KOPT-K1 (cell line): ENCODE measurements around the gene FAM161B.
"Not testable (repeated sequence)": the region's sequence is repeated elsewhere in the genome, so short reads cannot be mapped to it uniquely, and the experiment has no call there.

Experiments used
- H3K27ac ChIP-seq: fragments of 200-600 bp; sonication (generic); 2 replicates; pipeline ENCODE4 v1.5.1; 2016; ENCODE audit warnings: antibody characterized with exemption, mild to moderate bottlenecking, low read depth, low read length; ENCODE audit not compliant: poor library complexity, severe bottlenecking
- H3K36me3 ChIP-seq: fragments of 200-600 bp; sonication (generic); 2 replicates; pipeline ENCODE4 v1.5.1; 2017; ENCODE audit warnings: antibody characterized with exemption, mild to moderate bottlenecking, low read length, moderate library complexity; ENCODE audit not compliant: insufficient read depth
- H3K9me3 ChIP-seq: fragments of 200-600 bp; sonication (generic); 2 replicates; pipeline ENCODE4 v1.5.1; 2017; ENCODE audit warnings: antibody characterized with exemption, low read length, mild to moderate bottlenecking; ENCODE audit not compliant: insufficient read depth, poor library complexity, severe bottlenecking

Gene FAM161B

GRCh38 chr14:73949752-73950734 lies at the start of gene FAM161B, which contains the start of gene COQ6:
TSS of gene FAM161B (minus strand) at chr14:73950094. CDS start at chr14:73950026, 68 bp downstream.
TSS of gene COQ6 (plus strand) at chr14:73950302. CDS start at chr14:73950333, 31 bp downstream.
- peak within 1 kb of the TSS; percentile 74 for H3K27ac ChIP-seq
- H3K9me3 ChIP-seq, result no peaks in the 10 kb centered on the region
- peaks cover 16% of the 10 kb centered on the region for H3K36me3 ChIP-seq

- Histone ChIP-seq H3K9me3 (no peaks in the 10 kb centered on the region), H3K36me3 (peaks cover 9% of the 10 kb centered on the region; the same call in 1 of the 2 replicates), H3K27ac (no peak overlapping the region)
Measured at GRCh38 chr14:73998726-73999125, 48.8 kb upstream of the FAM161B start.

- Histone ChIP-seq H3K9me3 (no peaks in the 10 kb centered on the region), H3K36me3 (peaks cover 3% of the 10 kb centered on the region; the same call in 1 of the 2 replicates), H3K27ac (no peak overlapping the region)
Measured at GRCh38 chr14:73997944-73998447, 48.1 kb upstream of the FAM161B start.

- no peak overlapping the region for H3K27ac ChIP-seq
- peaks cover 3% of the 10 kb centered on the region; the same call in 1 of the 2 replicates for H3K36me3 ChIP-seq
- H3K9me3 ChIP-seq, result no peaks in the 10 kb centered on the region
Measured at GRCh38 chr14:73997108-73997943, 47.4 kb upstream of the FAM161B start.

- H3K27ac ChIP-seq, result no peak overlapping the region
- peaks cover 3% of the 10 kb centered on the region; the same call in 1 of the 2 replicates for H3K36me3 ChIP-seq
- no peaks in the 10 kb centered on the region for H3K9me3 ChIP-seq
Measured at GRCh38 chr14:73996731-73997107, 46.8 kb upstream of the FAM161B start.

GRCh38 chr14:73995977-73996378 lies 46.1 kb upstream of the FAM161B start:
- Histone ChIP-seq H3K27ac (no peak overlapping the region), H3K9me3 (no peaks in the 10 kb centered on the region), H3K36me3 (peaks cover 3% of the 10 kb centered on the region; the same call in 1 of the 2 replicates)

- not testable (repeated sequence) for H3K9me3 ChIP-seq, H3K36me3 ChIP-seq, H3K27ac ChIP-seq
Measured at GRCh38 chr14:73994926-73995325, 45.0 kb upstream of the FAM161B start.

GRCh38 chr14:73991092-73991491 lies 41.2 kb upstream of the FAM161B start:
- Histone ChIP-seq H3K27ac (no peak overlapping the region), H3K36me3 (peaks cover 16% of the 10 kb centered on the region)

GRCh38 chr14:73988656-73989055 lies 38.8 kb upstream of the FAM161B start:
- not testable (repeated sequence) for H3K27ac ChIP-seq, H3K9me3 ChIP-seq
- H3K36me3 ChIP-seq, result peaks cover 17% of the 10 kb centered on the region

More at GRCh38 chr14:73991092-73991491, 41.2 kb upstream of the FAM161B start:
- H3K9me3 ChIP-seq, result no peaks in the 10 kb centered on the region

- no peaks in the 10 kb centered on the region for H3K9me3 ChIP-seq
- no peak overlapping the region for H3K27ac ChIP-seq
- H3K36me3 ChIP-seq, result peaks cover 17% of the 10 kb centered on the region
Measured at GRCh38 chr14:73988065-73988464, 38.2 kb upstream of the FAM161B start.

GRCh38 chr14:73977896-73978295 lies 28.0 kb upstream of the FAM161B start:
- Histone ChIP-seq H3K36me3 (peaks cover 17% of the 10 kb centered on the region; the same call in 1 of the 2 replicates), H3K9me3 (no peaks in the 10 kb centered on the region), H3K27ac (no peak overlapping the region)

GRCh38 chr14:73976125-73976524 lies 26.2 kb upstream of the FAM161B start:
- H3K36me3 ChIP-seq, result peaks cover 18% of the 10 kb centered on the region; the same call in 1 of the 2 replicates
- no peaks in the 10 kb centered on the region for H3K9me3 ChIP-seq
- no peak overlapping the region for H3K27ac ChIP-seq

GRCh38 chr14:73973497-73973896 lies 23.6 kb upstream of the FAM161B start:
- no peak overlapping the region for H3K27ac ChIP-seq
- peaks cover 32% of the 10 kb centered on the region for H3K36me3 ChIP-seq
- no peaks in the 10 kb centered on the region for H3K9me3 ChIP-seq

GRCh38 chr14:73968885-73969284 lies 19.0 kb upstream of the FAM161B start:
- H3K9me3 ChIP-seq, result no peaks in the 10 kb centered on the region
- H3K27ac ChIP-seq, result no peak overlapping the region
- peaks cover 44% of the 10 kb centered on the region for H3K36me3 ChIP-seq

- Histone ChIP-seq H3K9me3 (no peaks in the 10 kb centered on the region), H3K27ac (no peak overlapping the region), H3K36me3 (peaks cover 71% of the 10 kb centered on the region)
Measured at GRCh38 chr14:73965216-73965615, 15.3 kb upstream of the FAM161B start.
